Body of pancreas (tissue), 4 donors: ENCODE results near the gene MARCHF3.

Source experiments
- POLR2A ChIP-seq, 3 donors: fragments of 450-650 bp; IDR thresholded peaks; one replicate each; pipeline ENCODE4 v1.6.1; 2016; ENCODE audit warnings: antibody characterized with exemption in 3 of 3, mild to moderate bottlenecking in 2 of 3
- TF ChIP-seq, protein P1 (sequence below), 7 experiments: fragments of 450-650 bp in 4 of 7; fragments of 200-600 bp in 3 of 7; sonication (generic) in 3 of 7; IDR thresholded peaks; one replicate each; pipeline ENCODE4 v1.5.1; 2016 to 2019; ENCODE audit warnings: antibody characterized with exemption in 7 of 7

DNA sequence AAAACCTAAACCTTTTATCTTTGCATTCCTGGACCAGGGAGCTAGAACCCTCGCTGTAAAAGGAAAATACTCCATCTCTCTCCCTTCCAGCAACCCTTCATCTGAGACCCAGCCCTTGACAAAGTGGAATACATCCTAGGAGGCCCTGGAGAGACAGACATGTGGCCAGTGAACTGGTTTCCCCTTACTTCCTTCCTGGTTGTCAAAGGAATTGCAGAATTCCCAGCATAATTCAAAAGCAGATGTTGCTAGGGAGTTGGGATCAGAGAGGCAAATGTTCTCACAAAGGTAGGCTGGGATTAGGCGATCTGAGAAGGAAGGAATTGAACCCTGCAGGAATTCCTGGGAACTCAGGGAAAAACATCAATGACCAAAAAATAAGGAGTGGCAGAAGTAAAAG is 80.9 kb downstream of the MARCHF3 start:
- TF ChIP-seq, protein P1, sequence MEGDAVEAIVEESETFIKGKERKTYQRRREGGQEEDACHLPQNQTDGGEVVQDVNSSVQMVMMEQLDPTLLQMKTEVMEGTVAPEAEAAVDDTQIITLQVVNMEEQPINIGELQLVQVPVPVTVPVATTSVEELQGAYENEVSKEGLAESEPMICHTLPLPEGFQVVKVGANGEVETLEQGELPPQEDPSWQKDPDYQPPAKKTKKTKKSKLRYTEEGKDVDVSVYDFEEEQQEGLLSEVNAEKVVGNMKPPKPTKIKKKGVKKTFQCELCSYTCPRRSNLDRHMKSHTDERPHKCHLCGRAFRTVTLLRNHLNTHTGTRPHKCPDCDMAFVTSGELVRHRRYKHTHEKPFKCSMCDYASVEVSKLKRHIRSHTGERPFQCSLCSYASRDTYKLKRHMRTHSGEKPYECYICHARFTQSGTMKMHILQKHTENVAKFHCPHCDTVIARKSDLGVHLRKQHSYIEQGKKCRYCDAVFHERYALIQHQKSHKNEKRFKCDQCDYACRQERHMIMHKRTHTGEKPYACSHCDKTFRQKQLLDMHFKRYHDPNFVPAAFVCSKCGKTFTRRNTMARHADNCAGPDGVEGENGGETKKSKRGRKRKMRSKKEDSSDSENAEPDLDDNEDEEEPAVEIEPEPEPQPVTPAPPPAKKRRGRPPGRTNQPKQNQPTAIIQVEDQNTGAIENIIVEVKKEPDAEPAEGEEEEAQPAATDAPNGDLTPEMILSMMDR (IDR thresholded peaks at IDR 0.05) = no peak
- TF ChIP-seq POLR2A (IDR thresholded peaks at IDR 0.05) = no peak
